H9 (cell line): ENCODE measurements around the gene MTX3. TPM values are rescaled to one million over a fixed set of nuclear protein-coding genes. Genes with fewer than 3 reads are reported as not detected.

ENCODE experiments used
- DNase-seq: peaks from one replicate; pipeline ENCODE4 v3.0.0-alpha.2; 2017
- H2AFZ ChIP-seq: one replicate; pipeline ENCODE4 v1.6.1; 2013; ENCODE audit warnings: mild to moderate bottlenecking, low read length, control low read depth, moderate library complexity
- H2AK5ac ChIP-seq: 2 replicates; pipeline ENCODE4 v1.6.1; 2013; ENCODE audit warnings: low read length, control low read depth, mixed read lengths; ENCODE audit not compliant: insufficient read length
- H2BK120ac ChIP-seq: one replicate; pipeline ENCODE4 v1.6.1; 2013; ENCODE audit warnings: low read depth, mild to moderate bottlenecking, low read length, control low read depth, inconsistent platforms; ENCODE audit not compliant: poor library complexity, severe bottlenecking
- H2BK12ac ChIP-seq: 2 replicates; pipeline ENCODE4 v1.6.1; 2013; ENCODE audit warnings: low read length, control low read depth, mixed read lengths, low read depth; ENCODE audit not compliant: insufficient read length
- H2BK15ac ChIP-seq: 2 replicates; pipeline ENCODE4 v1.6.1; 2013; ENCODE audit warnings: low read depth, low read length, control low read depth
- H2BK20ac ChIP-seq: one replicate; pipeline ENCODE4 v1.6.1; 2013; ENCODE audit warnings: low read depth, mild to moderate bottlenecking, low read length, control low read depth, inconsistent platforms; ENCODE audit not compliant: poor library complexity, severe bottlenecking
- H2BK5ac ChIP-seq: 2 replicates; pipeline ENCODE4 v1.6.1; 2013; ENCODE audit warnings: low read length, control low read depth, mixed read lengths; ENCODE audit not compliant: insufficient read length
- H3K14ac ChIP-seq: 2 replicates; pipeline ENCODE4 v1.6.1; 2013; ENCODE audit warnings: low read length, control low read depth; ENCODE audit not compliant: insufficient read depth
- H3K18ac ChIP-seq: 2 replicates; pipeline ENCODE4 v1.6.1; 2013; ENCODE audit warnings: low read depth, mild to moderate bottlenecking, mixed read lengths, low read length, control low read depth; ENCODE audit not compliant: insufficient read length
- H3K23ac ChIP-seq: 2 replicates; pipeline ENCODE4 v1.6.1; 2013; ENCODE audit warnings: low read length, control low read depth, mixed read lengths, low read depth; ENCODE audit not compliant: insufficient read length
- H3K23me2 ChIP-seq: 2 replicates; pipeline ENCODE4 v1.6.1; 2013; ENCODE audit warnings: low read depth, mild to moderate bottlenecking, mixed read lengths, low read length, control low read depth; ENCODE audit not compliant: insufficient read length, poor library complexity, severe bottlenecking
- H3K27ac ChIP-seq: 2 replicates; pipeline ENCODE4 v1.5.1; 2013; ENCODE audit warnings: low read length, control low read depth, mixed read lengths, low read depth; ENCODE audit not compliant: insufficient read length
- H3K27me3 ChIP-seq: 2 replicates; pipeline ENCODE4 v1.6.1; 2013; ENCODE audit warnings: low read length, control low read depth, inconsistent platforms; ENCODE audit not compliant: insufficient read depth
- H3K4ac ChIP-seq: 2 replicates; pipeline ENCODE4 v1.6.1; 2013; ENCODE audit warnings: low read depth, mild to moderate bottlenecking, control low read depth, inconsistent platforms, low read length, moderate library complexity
- H3K4me1 ChIP-seq: 2 replicates; pipeline ENCODE4 v1.6.1; 2013; ENCODE audit warnings: low read length, control low read depth, inconsistent platforms; ENCODE audit not compliant: insufficient read depth
- H3K4me2 ChIP-seq: 2 replicates; pipeline ENCODE4 v1.6.1; 2013; ENCODE audit warnings: low read length, control low read depth, mixed read lengths; ENCODE audit not compliant: insufficient read length, insufficient read depth
- H3K56ac ChIP-seq: 2 replicates; pipeline ENCODE4 v1.6.1; 2013; ENCODE audit warnings: low read depth, mild to moderate bottlenecking, mixed read lengths, low read length, control low read depth; ENCODE audit not compliant: insufficient read length
- H3K79me1 ChIP-seq: 2 replicates; pipeline ENCODE4 v1.6.1; 2013; ENCODE audit warnings: low read depth, mild to moderate bottlenecking, moderate library complexity, low read length, control low read depth, inconsistent platforms; ENCODE audit not compliant: insufficient read depth, poor library complexity, severe bottlenecking
- H3K79me2 ChIP-seq: 2 replicates; pipeline ENCODE4 v1.6.1; 2013; ENCODE audit warnings: low read length, control low read depth, inconsistent platforms; ENCODE audit not compliant: insufficient read depth
- H3K9ac ChIP-seq: 2 replicates; pipeline ENCODE4 v1.6.1; 2013; ENCODE audit warnings: low read length, control low read depth, mixed read lengths; ENCODE audit not compliant: insufficient read length; ENCODE audit errors: extremely low read depth
- H3K9me3 ChIP-seq: one replicate; pipeline ENCODE4 v1.6.1; 2013; ENCODE audit warnings: low read depth, low read length, inconsistent platforms; ENCODE audit not compliant: control insufficient read depth
- H3T11ph ChIP-seq: one replicate; pipeline ENCODE4 v1.6.1; 2013; ENCODE audit warnings: mild to moderate bottlenecking, low read length, control low read depth, inconsistent platforms
- H4K20me1 ChIP-seq: one replicate; pipeline ENCODE4 v1.6.1; 2013; ENCODE audit not compliant: control insufficient read depth, insufficient read length, insufficient read depth
- H4K5ac ChIP-seq: 2 replicates; pipeline ENCODE4 v1.6.1; 2013; ENCODE audit warnings: low read depth, mild to moderate bottlenecking, mixed read lengths, low read length, control low read depth; ENCODE audit not compliant: insufficient read length
- H4K8ac ChIP-seq: replicated peaks from 2 replicates; pipeline ENCODE4 v1.6.1; 2013; ENCODE audit warnings: low read length, control low read depth, mixed read lengths, low read depth; ENCODE audit not compliant: insufficient read length
- H4K91ac ChIP-seq: 2 replicates; pipeline ENCODE4 v1.6.1; 2013; ENCODE audit warnings: low read depth, mild to moderate bottlenecking, moderate library complexity, mixed read lengths, low read length, control low read depth; ENCODE audit not compliant: insufficient read length
- H3K27ac Mint-ChIP-seq, 3 experiments: 2 replicates in 2 of 3; 3 replicates in 1 of 3; pipeline ENCODE4 v1.8.0; 2020 to 2021; ENCODE audit warnings: mixed read lengths in 3 of 3, mild to moderate bottlenecking in 1 of 3, moderate library complexity in 1 of 3
- H3K27me3 Mint-ChIP-seq: 2 replicates; pipeline ENCODE4 v1.8.0; 2021; ENCODE audit warnings: low read depth, mild to moderate bottlenecking, moderate library complexity, mixed read lengths
- H3K36me3 Mint-ChIP-seq, 3 experiments: 2 replicates in 2 of 3; 3 replicates in 1 of 3; pipeline ENCODE4 v1.8.0; 2020 to 2021; ENCODE audit warnings: low read depth in 3 of 3, mixed read lengths in 3 of 3; ENCODE audit not compliant: insufficient read depth in 1 of 3
- H3K4me1 Mint-ChIP-seq, 2 experiments: 2 replicates each; pipeline ENCODE4 v1.8.0; 2020; ENCODE audit warnings: mixed read lengths in 2 of 2
- H3K4me3 Mint-ChIP-seq, 2 experiments: 2 replicates in 1 of 2; 3 replicates in 1 of 2; pipeline ENCODE4 v1.8.0; 2020 to 2021; ENCODE audit warnings: mild to moderate bottlenecking in 2 of 2, mixed read lengths in 2 of 2, moderate library complexity in 1 of 2
- H3K9me3 Mint-ChIP-seq, 2 experiments: 2 replicates in 1 of 2; 3 replicates in 1 of 2; pipeline ENCODE4 v1.8.0; 2020; ENCODE audit warnings: mild to moderate bottlenecking in 2 of 2, mixed read lengths in 2 of 2, moderate library complexity in 1 of 2
- WGBS: extraction: QIAGEN DNeasy Blood & Tissue Kit; methylation state at CpG from one replicate; pipeline ENCODE4 v1.1.7; 2013; ENCODE audit warnings: missing lambda C conversion rate, low lambda C conversion rate, mixed read lengths; ENCODE audit not compliant: insufficient read length; ENCODE audit errors: extremely low coverage; 5-methylcytosine and 5-hydroxymethylcytosine counted together
- total RNA-seq: library from RNA; stranded (reverse); gene quantifications from 2 replicates; pipeline ENCODE4 v1.2.1, GENCODE V29; 2021
- TF ChIP-seq, protein P1 (sequence below): fragments of 200-600 bp; sonication (generic); conservative IDR thresholded peaks from 3 replicates; pipeline ENCODE4 v1.8.0; 2021; ENCODE audit warnings: antibody characterized with exemption, mild to moderate bottlenecking

The MTX3 gene
- total RNA-seq, 1 experiment from 2014 or later: 24.1 TPM

GRCh38 chr5:80036615-80037014, 45.6 kb upstream of the MTX3 start:
- Histone ChIP-seq H4K8ac (no peak overlapping the region), H3K27ac (no peak overlapping the region), H3K4me1 (peaks cover 5% of the 10 kb centered on the region; the same call in 1 of the 2 replicates), H3K14ac (no peak overlapping the region), H3K79me2 (no peaks in the 10 kb centered on the region), H3T11ph (no peak overlapping the region), H3K23me2 (peaks cover 5% of the 10 kb centered on the region), H2BK15ac (no peak overlapping the region), H3K9me3 (no peaks in the 10 kb centered on the region), H2AK5ac (no peak overlapping the region), H3K23ac (no peak overlapping the region), H3K4ac (no peak overlapping the region), H2BK120ac (no peak overlapping the region), H4K91ac (no peak overlapping the region), H4K5ac (no peak overlapping the region), H3K9ac (no peak overlapping the region), H2BK5ac (no peak overlapping the region), H3K4me2 (no peak overlapping the region), H2AFZ (no peak overlapping the region), H3K79me1 (no peaks in the 10 kb centered on the region), H3K56ac (no peak overlapping the region), H2BK12ac (no peak overlapping the region), H3K18ac (no peak overlapping the region), H2BK20ac (no peak overlapping the region), H3K27me3 (peaks cover 16% of the 10 kb centered on the region; the same call in 1 of the 2 replicates), H4K20me1 (no peaks in the 10 kb centered on the region)
- TF ChIP-seq, protein P1, sequence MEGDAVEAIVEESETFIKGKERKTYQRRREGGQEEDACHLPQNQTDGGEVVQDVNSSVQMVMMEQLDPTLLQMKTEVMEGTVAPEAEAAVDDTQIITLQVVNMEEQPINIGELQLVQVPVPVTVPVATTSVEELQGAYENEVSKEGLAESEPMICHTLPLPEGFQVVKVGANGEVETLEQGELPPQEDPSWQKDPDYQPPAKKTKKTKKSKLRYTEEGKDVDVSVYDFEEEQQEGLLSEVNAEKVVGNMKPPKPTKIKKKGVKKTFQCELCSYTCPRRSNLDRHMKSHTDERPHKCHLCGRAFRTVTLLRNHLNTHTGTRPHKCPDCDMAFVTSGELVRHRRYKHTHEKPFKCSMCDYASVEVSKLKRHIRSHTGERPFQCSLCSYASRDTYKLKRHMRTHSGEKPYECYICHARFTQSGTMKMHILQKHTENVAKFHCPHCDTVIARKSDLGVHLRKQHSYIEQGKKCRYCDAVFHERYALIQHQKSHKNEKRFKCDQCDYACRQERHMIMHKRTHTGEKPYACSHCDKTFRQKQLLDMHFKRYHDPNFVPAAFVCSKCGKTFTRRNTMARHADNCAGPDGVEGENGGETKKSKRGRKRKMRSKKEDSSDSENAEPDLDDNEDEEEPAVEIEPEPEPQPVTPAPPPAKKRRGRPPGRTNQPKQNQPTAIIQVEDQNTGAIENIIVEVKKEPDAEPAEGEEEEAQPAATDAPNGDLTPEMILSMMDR: no peak
- WGBS: no CpG with 5 or more reads among the region's 5 CpGs
- peaks cover 14 to 19% of the 10 kb centered on the region in 2 experiments for H3K4me1 Mint-ChIP-seq
- no peaks in the 10 kb centered on the region for H3K36me3 Mint-ChIP-seq
- no peak overlapping the region for H3K4me3 Mint-ChIP-seq
- peaks cover 48% of the 10 kb centered on the region for H3K27me3 Mint-ChIP-seq
- no peak for DNase-seq
- no peaks in the 10 kb centered on the region for H3K9me3 Mint-ChIP-seq
- no peak overlapping the region for H3K27ac Mint-ChIP-seq
